GM15510 (cell line): ENCODE results near the gene ACER3.

ENCODE experiments used
- POLR2A ChIP-seq: IDR thresholded peaks from 3 replicates; pipeline ENCODE4 v1.6.1; 2011; ENCODE audit warnings: borderline replicate concordance; ENCODE audit not compliant: insufficient read length; ENCODE audit errors: extremely low read depth

Gene ACER3

DNA sequence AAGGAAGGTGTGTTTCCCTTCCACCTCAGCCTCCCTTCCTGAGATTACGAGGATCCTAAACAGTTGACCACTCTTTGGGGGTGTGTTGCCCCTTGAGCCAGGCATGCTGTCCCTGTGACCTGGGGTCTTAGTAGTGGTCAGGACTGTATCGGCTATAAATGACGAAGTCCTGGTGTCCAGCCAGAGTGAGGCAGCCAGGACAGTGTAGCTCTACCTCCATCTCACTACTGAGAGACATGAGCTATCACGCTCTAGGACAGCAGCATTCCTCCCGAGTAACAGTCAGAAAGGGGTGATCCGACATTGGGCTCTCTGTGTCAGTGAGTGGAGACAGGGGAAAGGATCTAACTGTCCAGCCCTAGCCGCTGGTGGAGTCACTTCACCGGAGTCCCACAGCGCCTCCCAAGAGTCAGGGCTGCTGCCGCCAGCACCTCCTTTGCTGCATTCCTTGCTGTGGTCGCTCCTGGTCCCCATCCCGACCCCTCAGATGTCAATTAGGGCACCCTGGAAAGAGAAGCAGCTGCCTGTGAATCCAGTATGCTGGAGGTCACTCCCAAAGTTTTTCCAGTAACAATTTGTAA is 170.2 kb downstream of the ACER3 start:
- TF ChIP-seq POLR2A = no peak

DNA sequence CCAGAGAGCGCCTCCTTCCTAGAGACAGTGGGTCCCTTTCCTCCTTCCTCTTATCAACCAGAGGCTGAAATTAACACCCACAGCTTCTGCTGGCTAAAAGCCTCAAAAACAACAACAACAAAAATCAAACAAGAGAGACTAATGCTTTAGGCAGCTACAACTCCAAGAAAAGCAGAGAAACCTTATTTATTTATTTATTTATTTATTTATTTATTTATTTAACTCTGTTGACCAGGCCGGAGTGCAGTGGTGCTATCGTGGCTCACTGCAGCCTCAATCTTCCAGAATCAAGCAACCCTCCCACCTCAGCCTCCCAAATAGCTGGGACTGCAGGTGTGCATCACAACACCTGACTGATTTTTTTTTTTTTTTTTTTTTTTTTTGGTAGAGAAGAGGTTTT is 170.9 kb downstream of the ACER3 start:
- no peak for TF ChIP-seq POLR2A

GRCh38 chr11:77035039-77035438 is 174.3 kb downstream of the ACER3 start:
- no peak for TF ChIP-seq POLR2A

- no peak for TF ChIP-seq POLR2A
These were observed 174.9 kb downstream of the ACER3 start for GRCh38 chr11:77035580-77035979.

- no peak for TF ChIP-seq POLR2A
These were observed 175.7 kb downstream of the ACER3 start for GRCh38 chr11:77036398-77036797.

- TF ChIP-seq POLR2A = no peak
These were observed 176.3 kb downstream of the ACER3 start for GRCh38 chr11:77037057-77037456.

DNA sequence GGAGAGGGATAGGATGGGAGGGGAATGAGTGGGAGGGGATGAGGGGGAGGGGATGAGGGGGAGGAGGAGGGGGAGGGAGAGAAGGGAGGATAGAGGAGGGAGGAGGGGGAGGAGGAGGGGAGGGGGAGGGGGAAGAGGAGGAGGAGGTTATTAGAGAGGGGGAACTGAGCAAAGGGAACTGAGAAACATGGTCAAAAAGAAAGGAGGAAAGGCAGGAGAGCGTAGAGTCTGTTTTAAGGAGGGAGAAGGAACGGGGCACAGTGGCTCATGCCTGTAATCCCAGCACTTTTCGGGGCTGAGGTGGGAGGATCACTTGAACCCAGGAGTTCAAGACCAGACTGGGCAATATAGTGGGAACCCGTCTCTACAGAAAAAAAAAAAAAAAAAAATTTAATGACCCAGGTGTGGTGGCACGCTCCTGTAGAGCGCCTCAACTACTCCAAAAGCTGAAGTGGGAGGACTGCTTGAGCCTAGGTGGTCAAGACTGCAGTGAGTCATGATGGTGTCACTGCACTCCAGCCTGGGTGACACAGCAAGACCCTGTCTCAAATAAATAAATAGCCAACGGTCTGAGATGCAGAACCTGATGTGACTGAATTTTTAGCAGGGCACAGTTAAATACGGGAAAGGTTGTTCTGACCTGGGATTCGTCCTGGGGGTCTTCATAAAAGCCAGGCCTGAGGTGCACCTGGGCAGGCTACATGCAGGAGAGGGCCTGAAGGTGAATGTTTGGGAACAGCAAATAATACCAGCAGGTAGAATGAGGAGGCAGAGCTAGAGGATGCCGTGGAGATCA is 177.5 kb downstream of the ACER3 start:
- TF ChIP-seq POLR2A = no peak

GRCh38 chr11:77038825-77039326 is 178.2 kb downstream of the ACER3 start:
- no peak for TF ChIP-seq POLR2A

- no peak for TF ChIP-seq POLR2A
These were observed 179.0 kb downstream of the ACER3 start for GRCh38 chr11:77039491-77040400.

- no peak for TF ChIP-seq POLR2A
These were observed 179.7 kb downstream of the ACER3 start for GRCh38 chr11:77040401-77040777.

DNA sequence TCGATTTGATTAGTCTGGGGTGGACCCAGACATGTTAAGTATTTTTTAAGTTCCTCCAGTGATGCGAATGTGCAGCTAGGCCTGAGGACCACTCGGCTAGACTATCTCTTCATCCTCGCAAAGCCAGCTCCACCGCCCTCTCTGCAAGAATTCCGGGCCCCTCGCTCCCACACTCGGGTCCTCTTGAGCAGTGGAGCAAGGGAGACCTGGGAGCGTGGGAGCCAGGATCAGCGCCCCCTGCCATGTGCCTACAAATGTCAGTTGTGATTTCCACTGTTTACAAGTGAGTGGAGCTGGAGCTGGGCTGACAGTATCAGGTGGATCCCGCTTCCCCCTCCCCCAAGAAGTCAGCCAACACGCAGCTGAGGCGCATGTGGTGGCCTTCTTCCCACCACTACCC is 180.2 kb downstream of the ACER3 start:
- no peak for TF ChIP-seq POLR2A

GRCh38 chr11:77042111-77042726 is 181.5 kb downstream of the ACER3 start:
- no peak for TF ChIP-seq POLR2A

DNA sequence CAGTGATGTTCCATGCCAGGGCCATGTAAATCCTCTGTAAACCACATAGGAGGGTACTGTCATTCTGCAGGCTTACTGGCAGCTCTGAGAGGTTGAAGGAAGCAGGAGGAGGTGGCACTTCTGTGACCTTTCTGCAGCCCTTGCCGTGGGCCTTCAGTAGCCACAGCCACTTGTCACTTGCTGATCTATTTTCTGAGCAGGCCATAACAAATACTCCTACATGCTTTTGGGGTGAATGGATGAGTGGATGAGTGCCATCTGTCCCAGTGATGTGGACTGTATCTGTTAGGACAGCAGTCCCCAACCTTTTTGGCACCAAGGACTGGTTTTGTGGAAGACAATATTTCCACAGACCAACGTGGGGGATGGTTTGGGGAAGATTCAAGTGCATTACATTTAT is 183.6 kb downstream of the ACER3 start:
- no peak for TF ChIP-seq POLR2A

DNA sequence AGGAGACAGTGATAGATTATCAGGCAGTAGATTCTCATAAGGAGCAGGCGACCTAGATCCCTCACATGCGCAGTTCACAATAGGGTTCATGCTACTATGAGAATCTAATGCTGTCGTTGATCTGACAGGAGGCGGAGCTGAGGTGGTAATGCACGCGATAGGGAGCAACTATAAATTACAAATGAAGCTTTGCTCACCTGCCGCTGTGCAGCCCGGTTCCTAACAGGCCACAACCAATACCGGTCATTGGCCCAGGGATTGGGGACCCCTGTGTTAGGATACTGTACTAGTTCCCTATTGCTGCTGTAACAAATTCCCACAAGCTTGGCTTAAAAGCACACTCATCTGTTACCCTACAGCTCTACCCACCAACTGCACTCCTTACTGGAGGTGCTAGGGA is 184.2 kb downstream of the ACER3 start:
- TF ChIP-seq POLR2A = no peak

DNA sequence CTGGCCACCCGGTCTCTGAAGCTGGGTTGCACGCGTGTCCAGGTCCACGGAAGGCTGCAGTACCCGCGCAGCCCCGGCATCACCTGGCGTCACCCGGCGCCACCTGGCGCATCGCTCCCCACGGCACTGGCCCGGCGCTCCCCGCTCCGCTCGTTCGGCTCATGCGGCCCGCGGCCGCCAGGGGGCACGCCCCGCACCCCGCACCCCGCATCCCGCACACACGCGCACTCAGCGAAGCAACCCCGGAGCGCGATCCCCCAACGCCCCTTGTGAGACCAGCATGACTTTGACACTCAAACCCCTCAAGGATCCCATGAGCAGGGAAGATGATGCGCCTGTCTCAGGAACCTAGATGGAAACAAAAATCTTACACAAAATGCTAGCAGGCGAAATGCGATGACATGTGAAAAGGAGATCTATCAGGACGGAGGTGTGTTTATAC is 185.4 kb downstream of the ACER3 start:
- TF ChIP-seq POLR2A = no peak
